ENCODE data around the gene S100A4.

Gene S100A4

GRCh38 chr1:153547560-153548551 lies 2.2 kb upstream of the S100A4 start:
- DNase-seq (ENCODE audit: low read depth) = no peak
- H3K4me3 ChIP-seq (ENCODE audit: low read depth, low read length) = no peak overlapping the region
- TF ChIP-seq, protein P1, sequence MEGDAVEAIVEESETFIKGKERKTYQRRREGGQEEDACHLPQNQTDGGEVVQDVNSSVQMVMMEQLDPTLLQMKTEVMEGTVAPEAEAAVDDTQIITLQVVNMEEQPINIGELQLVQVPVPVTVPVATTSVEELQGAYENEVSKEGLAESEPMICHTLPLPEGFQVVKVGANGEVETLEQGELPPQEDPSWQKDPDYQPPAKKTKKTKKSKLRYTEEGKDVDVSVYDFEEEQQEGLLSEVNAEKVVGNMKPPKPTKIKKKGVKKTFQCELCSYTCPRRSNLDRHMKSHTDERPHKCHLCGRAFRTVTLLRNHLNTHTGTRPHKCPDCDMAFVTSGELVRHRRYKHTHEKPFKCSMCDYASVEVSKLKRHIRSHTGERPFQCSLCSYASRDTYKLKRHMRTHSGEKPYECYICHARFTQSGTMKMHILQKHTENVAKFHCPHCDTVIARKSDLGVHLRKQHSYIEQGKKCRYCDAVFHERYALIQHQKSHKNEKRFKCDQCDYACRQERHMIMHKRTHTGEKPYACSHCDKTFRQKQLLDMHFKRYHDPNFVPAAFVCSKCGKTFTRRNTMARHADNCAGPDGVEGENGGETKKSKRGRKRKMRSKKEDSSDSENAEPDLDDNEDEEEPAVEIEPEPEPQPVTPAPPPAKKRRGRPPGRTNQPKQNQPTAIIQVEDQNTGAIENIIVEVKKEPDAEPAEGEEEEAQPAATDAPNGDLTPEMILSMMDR (conservative IDR thresholded peaks at IDR 0.05; ENCODE audit: low read depth, low read length) = no peak

DNA sequence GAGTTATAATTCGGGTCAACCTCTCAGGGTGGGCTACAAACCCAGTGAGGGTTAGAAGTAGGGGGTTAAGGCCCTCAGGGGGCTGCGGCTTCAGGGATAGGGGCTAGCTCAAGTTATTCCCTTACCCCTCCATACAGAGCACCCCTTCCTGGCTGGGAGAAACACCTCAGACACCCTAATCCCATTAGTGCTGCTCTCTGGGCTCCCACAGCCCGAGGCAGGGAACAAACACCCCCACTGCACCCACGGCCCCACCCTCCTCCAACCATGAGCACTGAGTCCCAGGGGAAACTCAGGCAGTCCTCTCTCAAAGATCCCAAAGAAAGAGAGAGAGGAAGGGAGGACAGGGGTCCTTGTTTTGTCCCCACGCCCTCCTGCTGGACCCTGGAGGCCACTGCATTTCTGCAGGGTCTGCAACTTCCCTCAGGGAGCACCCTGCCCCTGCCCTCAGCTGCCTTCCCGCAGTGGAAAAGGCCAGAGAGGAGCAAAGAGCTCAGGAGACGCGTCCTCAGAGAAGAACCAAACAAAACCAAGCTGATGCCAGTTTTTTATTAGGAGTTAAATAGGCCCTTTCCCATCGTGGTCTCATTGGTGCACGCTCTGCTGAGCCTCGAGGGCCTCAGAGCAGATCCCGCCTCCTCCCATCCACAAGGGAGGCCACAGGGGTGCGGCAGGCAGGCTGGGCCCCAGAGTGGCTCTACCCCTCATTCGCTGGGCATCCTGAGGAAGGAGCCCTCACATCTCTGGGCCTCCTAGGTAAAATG lies 1.4 kb upstream of the S100A4 start:
- DNase-seq (ENCODE audit: low read depth) = no peak
- H3K4me3 ChIP-seq (ENCODE audit: low read depth, low read length) = no peak overlapping the region
- TF ChIP-seq, protein P1 (conservative IDR thresholded peaks at IDR 0.05; ENCODE audit: low read depth, low read length) = no peak

DNA sequence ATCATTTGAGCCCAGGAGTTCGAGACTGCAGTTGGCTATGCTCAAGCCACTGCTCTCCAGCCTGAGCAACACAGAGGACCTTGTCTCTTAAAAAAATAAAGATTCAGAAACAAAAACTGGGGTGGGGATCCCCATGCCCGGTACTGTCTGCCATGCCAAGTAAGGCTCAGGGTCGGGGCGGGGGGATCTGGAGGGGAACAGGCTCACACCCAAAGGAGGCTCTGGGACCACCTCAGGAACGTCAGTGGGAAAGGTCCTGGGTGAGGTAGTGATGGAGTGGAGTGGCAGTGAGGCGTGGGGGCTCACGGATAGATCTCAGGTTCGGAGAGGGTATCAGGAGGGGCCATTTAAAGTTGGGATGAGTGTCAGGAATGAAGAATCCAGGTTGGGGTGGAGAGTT lies 765 bp upstream of the S100A4 start:
- DNase-seq (ENCODE audit: low read depth) = no peak
- TF ChIP-seq, protein P1 (conservative IDR thresholded peaks at IDR 0.05; ENCODE audit: low read depth, low read length) = no peak
- no peak overlapping the region for H3K4me3 ChIP-seq (ENCODE audit: low read depth, low read length)

- no peak overlapping the region for H3K4me3 ChIP-seq (ENCODE audit: low read depth, low read length)
- DNase-seq (ENCODE audit: low read depth) = no peak
- TF ChIP-seq, protein P1 (conservative IDR thresholded peaks at IDR 0.05; ENCODE audit: low read depth, low read length) = no peak
These were observed 1.0 kb downstream of the S100A4 start for GRCh38 chr1:153544453-153545066.

DNA sequence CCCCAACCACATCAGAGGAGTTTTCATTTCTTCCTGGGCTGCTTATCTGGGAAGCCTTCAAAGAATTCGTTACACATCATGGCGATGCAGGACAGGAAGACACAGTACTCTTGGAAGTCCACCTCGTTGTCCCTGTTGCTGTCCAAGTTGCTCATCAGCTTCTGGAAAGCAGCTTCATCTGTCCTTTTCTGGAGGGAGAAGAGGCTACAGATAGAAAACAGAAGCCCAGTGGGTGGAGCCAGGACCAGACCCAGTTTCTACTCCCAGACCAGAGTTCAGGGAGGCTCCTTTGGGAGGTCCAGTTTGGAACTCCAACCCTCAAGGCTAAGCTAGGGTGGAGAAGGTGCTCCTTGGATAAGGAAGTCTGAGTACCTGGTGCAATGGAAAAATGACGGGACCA lies 1.9 kb downstream of the S100A4 start:
- TF ChIP-seq, protein P1 (conservative IDR thresholded peaks at IDR 0.05; ENCODE audit: low read depth, low read length) = no peak
- DNase-seq (ENCODE audit: low read depth) = no peak
- no peak overlapping the region for H3K4me3 ChIP-seq (ENCODE audit: low read depth, low read length)

DNA sequence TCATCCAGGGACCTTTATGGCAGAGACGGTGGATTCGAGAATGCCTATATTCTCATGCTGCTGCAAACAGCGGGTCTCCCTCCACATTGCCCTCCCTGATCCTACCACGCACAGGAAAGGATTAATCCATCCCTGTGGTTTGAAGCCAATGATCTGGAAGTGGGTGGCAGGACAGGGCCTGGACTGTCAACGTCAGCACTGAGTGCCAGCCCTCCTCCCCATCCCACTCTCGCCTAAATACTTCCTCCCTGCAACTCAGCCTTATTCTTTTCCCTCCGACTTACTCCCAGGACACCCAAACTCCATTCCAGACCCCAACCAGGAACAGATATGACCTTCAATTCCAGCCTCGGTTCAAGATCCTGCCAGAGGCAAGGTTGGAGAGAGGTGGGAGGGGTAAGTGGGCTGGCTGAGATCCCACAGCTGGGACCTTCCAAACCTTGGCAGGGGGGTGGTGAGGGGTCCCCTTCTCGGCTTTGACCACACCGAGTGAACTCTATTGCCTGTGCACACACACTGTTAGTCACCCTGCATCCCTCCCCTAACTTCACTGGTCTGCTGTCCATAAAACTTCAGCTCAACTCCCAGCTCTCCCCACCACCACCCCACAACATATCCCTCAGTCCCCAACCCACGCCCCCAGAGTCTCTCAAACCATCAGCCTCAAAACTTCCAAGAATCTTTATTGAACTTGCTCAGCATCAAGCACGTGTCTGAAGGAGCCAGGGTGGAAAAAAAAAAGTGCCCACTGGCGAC lies 2.5 kb downstream of the S100A4 start:
- DNase-seq (ENCODE audit: low read depth) = no peak
- H3K4me3 ChIP-seq (ENCODE audit: low read depth, low read length) = no peak overlapping the region
- TF ChIP-seq, protein P1 (conservative IDR thresholded peaks at IDR 0.05; ENCODE audit: low read depth, low read length) = no peak
